HepG2 (cell line): ENCODE results near the gene KHNYN. TPM values are rescaled to one million over a fixed set of nuclear protein-coding genes. Genes with fewer than 3 reads are reported as not detected.

Source experiments
- CCAR2 ChIP-seq: fragments of 200-400 bp; formaldehyde crosslinking; optimal IDR thresholded peaks from 2 replicates; pipeline ENCODE3; 2018; ENCODE audit warnings: low read depth, mild to moderate bottlenecking, low read length, moderate library complexity
- HDAC2 ChIP-seq: sonication (generic); formaldehyde crosslinking; IDR thresholded peaks from 2 replicates; pipeline ENCODE4 v1.4.0; 2020; ENCODE audit warnings: missing genetic modification reagents
- KDM5B ChIP-seq: sonication (generic); formaldehyde crosslinking; IDR thresholded peaks from 2 replicates; pipeline ENCODE4 v1.4.0; 2020; ENCODE audit warnings: missing genetic modification reagents, mild to moderate bottlenecking, borderline replicate concordance
- MAFG ChIP-seq: sonication (generic); formaldehyde crosslinking; IDR thresholded peaks from 2 replicates; pipeline ENCODE4 v1.5.1; 2020; ENCODE audit warnings: mild to moderate bottlenecking, missing genetic modification reagents
- MYC ChIP-seq: sonication (generic); formaldehyde crosslinking; IDR thresholded peaks from 2 replicates; pipeline ENCODE4 v1.9.0; 2021; ENCODE audit warnings: missing genetic modification reagents, borderline replicate concordance
- SATB2 ChIP-seq: sonication (generic); formaldehyde crosslinking; IDR thresholded peaks from 2 replicates; pipeline ENCODE4 v1.5.0; 2020; ENCODE audit warnings: missing genetic modification reagents
- SRSF4 ChIP-seq: fragments of 200-400 bp; formaldehyde crosslinking; IDR thresholded peaks from one replicate; pipeline ENCODE4 v1.6.1; 2018; ENCODE audit warnings: mild to moderate bottlenecking, low read depth, low read length, moderate library complexity; ENCODE audit not compliant: poor library complexity, severe bottlenecking
- TSC22D2 ChIP-seq: sonication (generic); formaldehyde crosslinking; IDR thresholded peaks from 2 replicates; pipeline ENCODE4 v1.5.1; 2020; ENCODE audit warnings: missing genetic modification reagents, mild to moderate bottlenecking, borderline replicate concordance
- ZBTB3 ChIP-seq: sonication (generic); formaldehyde crosslinking; IDR thresholded peaks from 2 replicates; pipeline ENCODE4 v1.4.0; 2020; ENCODE audit warnings: low read depth, mild to moderate bottlenecking, moderate library complexity, missing genetic modification reagents, borderline replicate concordance
- ZFP36L2 ChIP-seq: sonication (generic); formaldehyde crosslinking; IDR thresholded peaks from 2 replicates; pipeline ENCODE4 v1.4.0; 2020; ENCODE audit warnings: missing genetic modification reagents
- ZFP90 ChIP-seq: sonication (generic); formaldehyde crosslinking; IDR thresholded peaks from 2 replicates; pipeline ENCODE4 v1.8.0; 2022; ENCODE audit warnings: missing genetic modification reagents, mild to moderate bottlenecking, inconsistent platforms, borderline replicate concordance
- ZGPAT ChIP-seq: IDR thresholded peaks from 2 replicates; pipeline ENCODE4 v1.6.1; 2016; ENCODE audit warnings: mild to moderate bottlenecking
- ZNF160 ChIP-seq: sonication (generic); formaldehyde crosslinking; IDR thresholded peaks from 2 replicates; pipeline ENCODE4 v1.8.0; 2022; ENCODE audit warnings: mild to moderate bottlenecking, inconsistent platforms, missing genetic modification reagents
- ZNF205 ChIP-seq: IDR thresholded peaks from 2 replicates; pipeline ENCODE4 v1.6.1; 2018; ENCODE audit warnings: missing biosample characterization, missing genetic modification reagents
- ZNF253 ChIP-seq: sonication (generic); formaldehyde crosslinking; IDR thresholded peaks from 2 replicates; pipeline ENCODE4 v1.8.0; 2022; ENCODE audit warnings: mild to moderate bottlenecking, missing genetic modification reagents, borderline replicate concordance
- ZNF556 ChIP-seq: sonication (generic); formaldehyde crosslinking; IDR thresholded peaks from 2 replicates; pipeline ENCODE4 v1.4.0; 2020; ENCODE audit warnings: mild to moderate bottlenecking, missing genetic modification reagents, borderline replicate concordance
- polyA plus RNA-seq, 8 experiments: library from polyadenylated mRNA; depleted of rRNA in 3 of 8; stranded (reverse) in 7 of 8; unstranded in 1 of 8; fragments of >200 nt; fragmentation: Illumina TruSeq in 4 of 8; extraction: Trizol in 4 of 8; gene quantifications; 2 replicates each; pipeline versions ENCODE4 v1.2.1 to v1.2.3, GENCODE V29; 2011 to 2016; ENCODE audit warnings: low read depth in 4 of 8, missing spikeins in 1 of 8, mixed read lengths in 1 of 8; ENCODE audit not compliant: insufficient read depth in 1 of 8
- total RNA-seq, 5 experiments: library from RNA; depleted of rRNA; stranded (reverse); fragments of >200 nt; fragmentation: Illumina TruSeq; extraction: Trizol; gene quantifications; 2 replicates each; pipeline ENCODE4 v1.2.3, GENCODE V29; 2016; ENCODE audit warnings: low read depth in 1 of 5
- TF ChIP-seq, protein P1 (sequence below), 2 experiments: sonication (generic) in 1 of 2; formaldehyde crosslinking in 1 of 2; IDR thresholded peaks; 2 replicates each; pipeline versions ENCODE4 v1.6.1 to v1.9.0; 2014 to 2022; ENCODE audit warnings: antibody characterized with exemption in 1 of 2, borderline replicate concordance in 1 of 2, inconsistent platforms in 1 of 2, low read depth in 1 of 2, missing genetic modification reagents in 1 of 2
- TF ChIP-seq, protein P2 (sequence below): fragments of 450-650 bp; IDR thresholded peaks from 2 replicates; pipeline ENCODE4 v1.6.1; 2016

Gene KHNYN
- total and polyA plus RNA-seq, 2 of the 13 experiments (the other 11 are each of a cell fraction or from before 2014, with no cell fraction given): 52.8 to 75.7 TPM

DNA sequence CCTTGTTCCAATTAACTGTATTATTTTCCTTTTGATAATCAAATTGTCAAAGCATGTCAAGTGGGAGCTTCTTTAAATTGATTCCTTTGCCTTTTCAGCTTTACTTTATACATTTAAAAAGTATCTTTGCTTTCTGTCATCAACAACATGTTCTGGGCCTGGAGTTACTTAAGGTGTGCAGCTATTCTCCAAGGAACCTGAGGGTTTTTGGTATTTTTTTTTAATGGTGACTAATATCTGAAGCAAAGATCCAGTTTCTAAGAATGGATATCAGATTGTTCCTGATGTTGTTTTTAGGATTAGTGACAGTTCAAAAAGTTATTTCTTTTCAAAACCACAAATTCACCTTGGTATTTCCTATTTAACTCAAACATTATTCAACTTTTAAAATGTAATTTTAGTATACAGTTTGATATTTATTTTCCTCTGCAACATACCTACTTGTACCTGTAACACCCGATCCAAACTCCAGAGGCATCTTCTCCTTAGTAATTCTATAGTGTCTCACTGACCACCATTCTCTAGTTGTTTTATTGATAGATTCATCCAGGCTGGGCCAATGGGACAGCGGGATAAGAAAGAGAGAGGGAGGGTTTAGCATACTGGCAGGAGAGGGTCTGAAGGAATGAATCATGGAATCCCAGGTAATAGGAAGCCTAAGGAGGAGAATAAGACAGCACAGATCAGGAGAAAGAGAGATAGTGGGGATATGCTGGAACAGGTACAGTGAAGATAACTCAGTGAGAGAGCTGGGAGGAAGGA, 3.4 kb upstream of the KHNYN start (continued):
- TF ChIP-seq, protein P1, sequence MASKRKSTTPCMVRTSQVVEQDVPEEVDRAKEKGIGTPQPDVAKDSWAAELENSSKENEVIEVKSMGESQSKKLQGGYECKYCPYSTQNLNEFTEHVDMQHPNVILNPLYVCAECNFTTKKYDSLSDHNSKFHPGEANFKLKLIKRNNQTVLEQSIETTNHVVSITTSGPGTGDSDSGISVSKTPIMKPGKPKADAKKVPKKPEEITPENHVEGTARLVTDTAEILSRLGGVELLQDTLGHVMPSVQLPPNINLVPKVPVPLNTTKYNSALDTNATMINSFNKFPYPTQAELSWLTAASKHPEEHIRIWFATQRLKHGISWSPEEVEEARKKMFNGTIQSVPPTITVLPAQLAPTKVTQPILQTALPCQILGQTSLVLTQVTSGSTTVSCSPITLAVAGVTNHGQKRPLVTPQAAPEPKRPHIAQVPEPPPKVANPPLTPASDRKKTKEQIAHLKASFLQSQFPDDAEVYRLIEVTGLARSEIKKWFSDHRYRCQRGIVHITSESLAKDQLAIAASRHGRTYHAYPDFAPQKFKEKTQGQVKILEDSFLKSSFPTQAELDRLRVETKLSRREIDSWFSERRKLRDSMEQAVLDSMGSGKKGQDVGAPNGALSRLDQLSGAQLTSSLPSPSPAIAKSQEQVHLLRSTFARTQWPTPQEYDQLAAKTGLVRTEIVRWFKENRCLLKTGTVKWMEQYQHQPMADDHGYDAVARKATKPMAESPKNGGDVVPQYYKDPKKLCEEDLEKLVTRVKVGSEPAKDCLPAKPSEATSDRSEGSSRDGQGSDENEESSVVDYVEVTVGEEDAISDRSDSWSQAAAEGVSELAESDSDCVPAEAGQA (IDR thresholded peaks at IDR 0.05; ENCODE audit: low read depth): no peak
- TF ChIP-seq, protein P1 (CRISPR knock-in tag; IDR thresholded peaks at IDR 0.05; ENCODE audit: borderline replicate concordance): peak; percentile 66; the same call in 1 of the 2 replicates
- TF ChIP-seq SATB2 (CRISPR knock-in tag): no peak; the same call in 1 of the 2 replicates
- TF ChIP-seq, protein P2, sequence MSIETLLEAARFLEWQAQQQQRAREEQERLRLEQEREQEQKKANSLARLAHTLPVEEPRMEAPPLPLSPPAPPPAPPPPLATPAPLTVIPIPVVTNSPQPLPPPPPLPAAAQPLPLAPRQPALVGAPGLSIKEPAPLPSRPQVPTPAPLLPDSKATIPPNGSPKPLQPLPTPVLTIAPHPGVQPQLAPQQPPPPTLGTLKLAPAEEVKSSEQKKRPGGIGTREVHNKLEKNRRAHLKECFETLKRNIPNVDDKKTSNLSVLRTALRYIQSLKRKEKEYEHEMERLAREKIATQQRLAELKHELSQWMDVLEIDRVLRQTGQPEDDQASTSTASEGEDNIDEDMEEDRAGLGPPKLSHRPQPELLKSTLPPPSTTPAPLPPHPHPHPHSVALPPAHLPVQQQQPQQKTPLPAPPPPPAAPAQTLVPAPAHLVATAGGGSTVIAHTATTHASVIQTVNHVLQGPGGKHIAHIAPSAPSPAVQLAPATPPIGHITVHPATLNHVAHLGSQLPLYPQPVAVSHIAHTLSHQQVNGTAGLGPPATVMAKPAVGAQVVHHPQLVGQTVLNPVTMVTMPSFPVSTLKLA: peak; percentile 34; the same call in 1 of the 2 replicates
- no peak for TF ChIP-seq CCAR2
- no peak for TF ChIP-seq ZNF253
- no peak for TF ChIP-seq ZNF556 (CRISPR knock-in tag)
- no peak for TF ChIP-seq ZNF160 (CRISPR knock-in tag)
- TF ChIP-seq HDAC2: no peak
- no peak for TF ChIP-seq TSC22D2 (CRISPR knock-in tag)
- TF ChIP-seq ZBTB3 (CRISPR knock-in tag): no peak
- no peak for TF ChIP-seq ZFP90 (CRISPR knock-in tag)
- no peak for TF ChIP-seq ZFP36L2 (CRISPR knock-in tag)
- no peak for TF ChIP-seq MAFG (CRISPR knock-in tag)
- TF ChIP-seq SRSF4: no peak
- no peak for TF ChIP-seq MYC
- no peak for TF ChIP-seq KDM5B (CRISPR knock-in tag)
- no peak for TF ChIP-seq ZNF205 (CRISPR knock-in tag)
- no peak for TF ChIP-seq ZGPAT (CRISPR knock-in tag)
